ENCODE results near the gene PPP2R3A. TPM values are rescaled to one million over a fixed set of nuclear protein-coding genes. Genes with fewer than 3 reads are reported as not detected.
A peak's percentile ranks its signal among the peaks of the same experiment; 100 is the strongest.

The PPP2R3A gene
- total and polyA plus RNA-seq, 2 experiments from 2014 or later = 18.3 to 43.9 TPM

DNA sequence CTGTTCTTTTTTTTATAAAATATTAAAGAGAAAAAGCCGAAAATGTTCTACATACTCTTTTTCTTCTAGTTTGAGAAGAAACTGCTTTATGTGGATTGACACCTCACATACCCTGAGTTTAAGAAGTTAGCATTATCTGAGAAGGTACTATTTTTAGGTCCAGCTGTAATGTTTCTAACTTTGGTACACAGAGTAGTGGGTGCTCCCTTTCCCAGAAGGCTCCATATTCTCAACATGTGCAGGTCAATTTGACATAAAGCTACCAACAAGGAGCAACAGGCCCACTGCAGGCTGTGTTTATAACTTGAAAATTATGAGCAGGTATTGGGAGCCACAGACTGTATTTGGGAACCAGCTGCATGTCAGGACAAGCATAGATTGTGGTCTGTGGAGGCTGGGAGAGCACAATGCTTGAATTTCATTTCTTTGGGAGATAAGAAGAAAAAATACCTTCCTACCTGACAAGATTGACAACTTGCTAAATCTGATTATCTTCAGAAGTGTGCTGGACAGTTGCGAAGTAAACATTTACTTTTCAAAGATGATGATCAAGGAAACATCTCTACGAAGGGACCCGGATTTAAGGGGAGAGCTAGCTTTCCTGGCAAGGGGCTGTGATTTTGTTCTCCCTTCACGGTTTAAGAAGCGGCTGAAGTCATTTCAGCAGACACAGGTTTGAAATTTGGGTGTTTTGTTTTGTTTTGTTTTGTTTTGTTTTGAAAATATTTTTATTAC lies 57.2 kb downstream of the PPP2R3A start:
- Histone ChIP-seq H3K4me3 (peak overlapping the region; percentile 38), H3K27me3 (no peaks in the 10 kb centered on the region), H3K27ac (peak overlapping the region; percentile 94), H3K4me1 (ENCODE audit: low read depth) (peaks cover 58% of the 10 kb centered on the region), H3K36me3 (peaks cover 4% of the 10 kb centered on the region), H3K9me3 (ENCODE audit: low read depth) (no peaks in the 10 kb centered on the region)
- TF ChIP-seq, protein P1, sequence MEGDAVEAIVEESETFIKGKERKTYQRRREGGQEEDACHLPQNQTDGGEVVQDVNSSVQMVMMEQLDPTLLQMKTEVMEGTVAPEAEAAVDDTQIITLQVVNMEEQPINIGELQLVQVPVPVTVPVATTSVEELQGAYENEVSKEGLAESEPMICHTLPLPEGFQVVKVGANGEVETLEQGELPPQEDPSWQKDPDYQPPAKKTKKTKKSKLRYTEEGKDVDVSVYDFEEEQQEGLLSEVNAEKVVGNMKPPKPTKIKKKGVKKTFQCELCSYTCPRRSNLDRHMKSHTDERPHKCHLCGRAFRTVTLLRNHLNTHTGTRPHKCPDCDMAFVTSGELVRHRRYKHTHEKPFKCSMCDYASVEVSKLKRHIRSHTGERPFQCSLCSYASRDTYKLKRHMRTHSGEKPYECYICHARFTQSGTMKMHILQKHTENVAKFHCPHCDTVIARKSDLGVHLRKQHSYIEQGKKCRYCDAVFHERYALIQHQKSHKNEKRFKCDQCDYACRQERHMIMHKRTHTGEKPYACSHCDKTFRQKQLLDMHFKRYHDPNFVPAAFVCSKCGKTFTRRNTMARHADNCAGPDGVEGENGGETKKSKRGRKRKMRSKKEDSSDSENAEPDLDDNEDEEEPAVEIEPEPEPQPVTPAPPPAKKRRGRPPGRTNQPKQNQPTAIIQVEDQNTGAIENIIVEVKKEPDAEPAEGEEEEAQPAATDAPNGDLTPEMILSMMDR (IDR thresholded peaks at IDR 0.05; ENCODE audit: low read depth, low read length) = no peak
- DNase-seq (ENCODE audit: low read depth in 1 of 2, low spot score in 1 of 2) = peak in 1 of 2 donors; percentile 62

DNA sequence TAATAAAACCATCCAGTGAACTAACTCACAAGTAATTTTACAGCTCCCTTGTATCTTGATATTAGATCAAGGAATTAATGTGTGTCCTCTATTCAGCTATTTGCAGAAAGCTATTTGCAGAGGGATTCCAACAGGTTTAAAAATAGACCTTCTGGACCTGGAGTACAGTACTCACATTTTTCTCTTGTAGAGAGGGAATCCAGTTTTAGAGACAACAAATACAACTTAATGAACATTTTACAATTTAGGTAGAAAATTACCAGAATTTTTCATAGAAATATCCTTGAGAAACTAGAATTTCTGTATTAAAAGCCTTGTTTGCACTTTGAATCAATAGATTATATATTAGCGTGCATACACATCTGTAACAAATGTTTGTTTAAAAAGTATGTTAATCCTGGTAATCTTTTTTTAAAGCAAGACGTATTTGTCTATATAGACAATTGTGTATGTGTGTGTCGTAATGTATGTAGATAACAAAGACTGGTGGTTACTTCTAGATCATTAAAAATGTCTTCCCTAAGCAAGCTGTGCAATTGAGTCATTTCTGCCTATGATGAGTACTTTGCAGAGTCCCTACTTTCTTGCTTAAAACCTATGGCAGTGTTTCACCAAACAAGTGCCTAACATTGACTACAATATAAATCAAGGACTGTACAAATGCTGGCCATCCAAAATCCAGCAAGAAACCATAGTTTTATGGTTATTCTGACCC lies 57.9 kb downstream of the PPP2R3A start:
- H3K27ac ChIP-seq = peak overlapping the region; percentile 94

DNA sequence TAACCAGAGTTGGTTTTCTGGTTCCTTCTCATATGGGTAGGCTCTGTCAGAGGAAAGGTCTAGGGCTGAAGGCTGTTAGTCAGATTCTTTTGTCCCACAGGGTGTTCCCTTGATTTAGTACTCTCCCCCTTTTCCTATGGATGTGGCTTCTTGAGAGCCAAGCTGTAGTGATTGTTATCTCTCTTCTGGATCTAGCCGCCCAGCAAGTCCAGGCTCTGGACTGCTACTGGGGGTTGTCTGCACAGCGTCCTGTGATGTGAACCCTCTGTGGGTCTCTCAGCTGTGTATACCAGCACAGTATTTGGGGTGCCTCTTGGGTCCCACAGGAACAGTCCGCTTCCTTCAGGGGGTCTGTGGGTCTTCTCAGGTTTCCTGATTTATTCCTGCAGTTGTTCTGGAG lies 70.8 kb downstream of the PPP2R3A start:
- Histone ChIP-seq H3K36me3 (peaks cover under 1% of the 10 kb centered on the region), H3K9me3 (ENCODE audit: low read depth) (no peaks in the 10 kb centered on the region), H3K27ac (no peak overlapping the region), H3K4me3 (no peak overlapping the region), H3K27me3 (no peaks in the 10 kb centered on the region), H3K4me1 (ENCODE audit: low read depth) (peaks cover 7% of the 10 kb centered on the region)
- TF ChIP-seq, protein P1 (IDR thresholded peaks at IDR 0.05; ENCODE audit: low read depth, low read length) = no peak
- no peak for DNase-seq (ENCODE audit: low read depth in 1 of 2, low spot score in 1 of 2)

More for the DNA sequence above, 57.9 kb downstream of the PPP2R3A start:
- Histone ChIP-seq H3K27me3 (no peaks in the 10 kb centered on the region), H3K36me3 (peaks cover 7% of the 10 kb centered on the region), H3K4me1 (ENCODE audit: low read depth) (peaks cover 51% of the 10 kb centered on the region), H3K9me3 (ENCODE audit: low read depth) (no peaks in the 10 kb centered on the region), H3K4me3 (peak overlapping the region; percentile 38)
- DNase-seq (ENCODE audit: low read depth in 1 of 2, low spot score in 1 of 2) = peak; percentile 4 to 44
- TF ChIP-seq, protein P1 (IDR thresholded peaks at IDR 0.05; ENCODE audit: low read depth, low read length) = no peak

DNA sequence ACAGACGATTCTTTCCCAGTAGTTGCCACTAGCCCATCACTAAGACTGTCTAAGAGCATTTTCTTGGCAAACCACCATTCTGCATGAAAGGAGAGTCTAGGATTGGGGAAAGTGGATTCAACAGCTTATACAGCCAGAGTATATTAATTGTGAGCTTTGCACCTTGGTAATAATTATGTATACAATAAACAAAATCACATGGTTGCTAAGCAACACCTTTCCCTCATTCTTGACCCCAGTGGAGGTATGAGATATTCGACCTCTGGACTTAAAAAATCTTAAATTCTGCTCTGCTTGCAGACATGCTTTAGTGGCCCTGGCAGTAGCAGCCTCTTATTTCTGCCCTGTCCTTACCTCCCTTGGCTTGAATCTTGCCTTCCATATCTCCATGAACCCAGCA lies 73.1 kb downstream of the PPP2R3A start:
- Histone ChIP-seq H3K27me3 (no peaks in the 10 kb centered on the region), H3K36me3 (peaks cover 9% of the 10 kb centered on the region), H3K9me3 (ENCODE audit: low read depth) (no peaks in the 10 kb centered on the region), H3K4me3 (no peak overlapping the region), H3K27ac (no peak overlapping the region), H3K4me1 (ENCODE audit: low read depth) (peaks cover 14% of the 10 kb centered on the region)
- TF ChIP-seq, protein P1 (IDR thresholded peaks at IDR 0.05; ENCODE audit: low read depth, low read length) = no peak
- DNase-seq (ENCODE audit: low read depth in 1 of 2, low spot score in 1 of 2) = no peak

DNA sequence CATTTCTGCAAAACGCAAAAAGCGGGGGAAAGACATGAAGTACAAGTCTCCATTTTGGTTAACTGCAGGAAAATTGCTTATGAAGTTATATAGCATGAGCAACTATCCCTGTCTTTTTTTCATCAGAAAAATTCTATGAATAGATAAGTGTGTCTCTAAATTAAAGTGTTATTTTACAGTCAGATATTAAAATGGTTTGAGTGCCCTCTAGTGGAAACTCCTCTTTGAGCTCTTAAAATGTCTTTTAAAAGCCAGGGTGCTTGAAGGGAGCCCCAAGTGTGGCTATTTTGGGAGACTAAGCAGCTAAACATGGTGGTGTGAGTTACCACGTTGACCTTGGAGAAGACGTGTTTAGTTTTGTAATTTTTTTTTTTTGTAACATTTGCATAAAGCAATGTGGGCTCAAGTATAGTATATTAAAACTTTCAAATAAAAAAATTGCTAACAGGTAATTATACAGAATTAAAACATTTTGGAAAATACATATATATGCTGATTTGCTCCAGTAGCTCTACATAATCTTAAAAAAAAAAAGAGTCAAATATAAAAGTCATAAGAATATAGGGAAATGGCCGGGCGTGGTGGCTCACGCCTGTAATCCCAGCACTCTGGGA lies 77.2 kb downstream of the PPP2R3A start:
- peak; percentile 72 to 79 for DNase-seq (ENCODE audit: low read depth in 1 of 2, low spot score in 1 of 2)
- TF ChIP-seq, protein P1 (IDR thresholded peaks at IDR 0.05; ENCODE audit: low read depth, low read length) = peak; percentile 57

More for the DNA sequence above, 77.2 kb downstream of the PPP2R3A start:
- H3K4me1 ChIP-seq (ENCODE audit: low read depth) = peaks cover 7% of the 10 kb centered on the region
- no peak overlapping the region for H3K4me3 ChIP-seq
- peaks cover 13% of the 10 kb centered on the region for H3K36me3 ChIP-seq
- H3K9me3 ChIP-seq (ENCODE audit: low read depth) = no peaks in the 10 kb centered on the region
- no peak overlapping the region for H3K27ac ChIP-seq
- H3K27me3 ChIP-seq = no peaks in the 10 kb centered on the region
